Activated T-cell treated with anti-CD3 and anti-CD28 coated beads, Interleukin-2, amount 50 U/mL, for 4 hours (primary cell): ENCODE measurements around the gene VEGFD. TPM values are rescaled to one million over a fixed set of nuclear protein-coding genes. Genes with fewer than 3 reads are reported as not detected.

Experiments used
- ATAC-seq, 2 donors: fragments of 200-7000 bp; cut with Tn5 transposase; one replicate each; pipeline ENCODE4 v1.10.0; 2021
- DNase-seq: peaks from one replicate; pipeline ENCODE4 v3.0.0-alpha.2; 2020
- H3K27me3 Mint-ChIP-seq: one replicate; pipeline ENCODE4 v1.8.0; 2021; ENCODE audit warnings: low read depth, mixed read lengths
- H3K36me3 Mint-ChIP-seq: one replicate; pipeline ENCODE4 v1.8.0; 2022; ENCODE audit warnings: mixed read lengths; ENCODE audit not compliant: insufficient read depth
- H3K4me1 Mint-ChIP-seq: one replicate; pipeline ENCODE4 v1.8.0; 2021; ENCODE audit warnings: low read depth, mixed read lengths
- H3K4me3 Mint-ChIP-seq: one replicate; pipeline ENCODE4 v1.8.0; 2021; ENCODE audit warnings: mild to moderate bottlenecking, moderate library complexity, mixed read lengths
- H3K9me3 Mint-ChIP-seq: one replicate; pipeline ENCODE4 v1.8.0; 2021; ENCODE audit warnings: mixed read lengths
- total RNA-seq, 3 donors: library from RNA; stranded (reverse); gene quantifications; one replicate each; pipeline ENCODE4 v1.2.1, GENCODE V29; 2021

VEGFD gene
- total RNA-seq = not detected

GRCh38 chrX:15384304-15384703 lies at the start of gene VEGFD:
VEGFD (minus strand) TSS chrX:15384413; CDS start chrX:15383946, 467 bp downstream.
- H3K4me1 Mint-ChIP-seq = no peaks in the 10 kb centered on the region
- ATAC-seq (no peak), DNase-seq (no peak)
- no peak within 1 kb of the TSS for H3K4me3 Mint-ChIP-seq
- peaks cover 7% of the 10 kb centered on the region for H3K27me3 Mint-ChIP-seq
- no peaks in the 10 kb centered on the region for H3K36me3 Mint-ChIP-seq
- H3K9me3 Mint-ChIP-seq = no peaks in the 10 kb centered on the region

- H3K9me3 Mint-ChIP-seq = no peaks in the 10 kb centered on the region
- H3K4me3 Mint-ChIP-seq = no peak overlapping the region
- DNase-seq (no peak), ATAC-seq (no peak)
- no peaks in the 10 kb centered on the region for H3K36me3 Mint-ChIP-seq
- H3K27me3 Mint-ChIP-seq = peaks cover 23% of the 10 kb centered on the region
- no peaks in the 10 kb centered on the region for H3K4me1 Mint-ChIP-seq
These were observed 46.4 kb upstream of the VEGFD start for GRCh38 chrX:15430584-15430983.

- peaks cover 23% of the 10 kb centered on the region for H3K27me3 Mint-ChIP-seq
These were observed 45.9 kb upstream of the VEGFD start for GRCh38 chrX:15430076-15430475.

GRCh38 chrX:15425024-15425423 lies 40.8 kb upstream of the VEGFD start:
- Mint-ChIP-seq H3K4me3 (no peak overlapping the region), H3K4me1 (no peaks in the 10 kb centered on the region), H3K9me3 (no peaks in the 10 kb centered on the region), H3K27me3 (peaks cover under 1% of the 10 kb centered on the region), H3K36me3 (no peaks in the 10 kb centered on the region)
- ATAC-seq = no peak
- DNase-seq = no peak

More at GRCh38 chrX:15430076-15430475, 45.9 kb upstream of the VEGFD start:
- DNase-seq = no peak
- H3K36me3 Mint-ChIP-seq = no peaks in the 10 kb centered on the region
- no peak overlapping the region for H3K4me3 Mint-ChIP-seq
- no peaks in the 10 kb centered on the region for H3K4me1 Mint-ChIP-seq
- ATAC-seq = no peak
- no peaks in the 10 kb centered on the region for H3K9me3 Mint-ChIP-seq

- DNase-seq (no peak), ATAC-seq (no peak)
- Mint-ChIP-seq H3K4me3 (no peak overlapping the region), H3K27me3 (no peaks in the 10 kb centered on the region), H3K4me1 (no peaks in the 10 kb centered on the region), H3K36me3 (no peaks in the 10 kb centered on the region), H3K9me3 (no peaks in the 10 kb centered on the region)
These were observed 34.5 kb upstream of the VEGFD start for GRCh38 chrX:15418707-15419181.

- no peaks in the 10 kb centered on the region for H3K4me1 Mint-ChIP-seq
- peaks cover 1% of the 10 kb centered on the region for H3K27me3 Mint-ChIP-seq
- no peak overlapping the region for H3K4me3 Mint-ChIP-seq
- DNase-seq (no peak), ATAC-seq (no peak)
- H3K9me3 Mint-ChIP-seq = no peaks in the 10 kb centered on the region
- H3K36me3 Mint-ChIP-seq = no peaks in the 10 kb centered on the region
These were observed 34.0 kb upstream of the VEGFD start for GRCh38 chrX:15418041-15418706.

- H3K9me3 Mint-ChIP-seq = no peaks in the 10 kb centered on the region
- ATAC-seq (peak in 1 of 2 donors; percentile 21), DNase-seq (no peak)
- H3K4me3 Mint-ChIP-seq = no peak overlapping the region
- no peaks in the 10 kb centered on the region for H3K36me3 Mint-ChIP-seq
- no peaks in the 10 kb centered on the region for H3K4me1 Mint-ChIP-seq
- peaks cover 7% of the 10 kb centered on the region for H3K27me3 Mint-ChIP-seq
These were observed 32.1 kb upstream of the VEGFD start for GRCh38 chrX:15416133-15416993.

GRCh38 chrX:15413101-15413500 lies 28.9 kb upstream of the VEGFD start:
- ATAC-seq (no peak), DNase-seq (no peak)
- Mint-ChIP-seq H3K27me3 (peaks cover 9% of the 10 kb centered on the region), H3K36me3 (no peaks in the 10 kb centered on the region), H3K9me3 (no peaks in the 10 kb centered on the region), H3K4me3 (no peak overlapping the region), H3K4me1 (no peaks in the 10 kb centered on the region)

- Mint-ChIP-seq H3K4me1 (no peaks in the 10 kb centered on the region), H3K9me3 (no peaks in the 10 kb centered on the region), H3K27me3 (peaks cover 9% of the 10 kb centered on the region), H3K4me3 (no peak overlapping the region), H3K36me3 (no peaks in the 10 kb centered on the region)
- ATAC-seq = no peak
- DNase-seq = no peak
These were observed 26.7 kb upstream of the VEGFD start for GRCh38 chrX:15410947-15411346.

- Mint-ChIP-seq H3K4me3 (no peak overlapping the region), H3K4me1 (no peaks in the 10 kb centered on the region), H3K36me3 (no peaks in the 10 kb centered on the region), H3K27me3 (peaks cover 9% of the 10 kb centered on the region), H3K9me3 (no peaks in the 10 kb centered on the region)
- ATAC-seq = no peak
- DNase-seq = no peak
These were observed 26.2 kb upstream of the VEGFD start for GRCh38 chrX:15410430-15410829.

GRCh38 chrX:15405846-15406245 lies 21.6 kb upstream of the VEGFD start:
- Mint-ChIP-seq H3K4me3 (no peak overlapping the region), H3K36me3 (no peaks in the 10 kb centered on the region), H3K4me1 (no peaks in the 10 kb centered on the region), H3K27me3 (peaks cover 2% of the 10 kb centered on the region), H3K9me3 (no peaks in the 10 kb centered on the region)
- DNase-seq (no peak), ATAC-seq (no peak)

- Mint-ChIP-seq H3K9me3 (no peaks in the 10 kb centered on the region), H3K4me3 (no peak overlapping the region), H3K36me3 (no peaks in the 10 kb centered on the region), H3K27me3 (peaks cover 2% of the 10 kb centered on the region), H3K4me1 (no peaks in the 10 kb centered on the region)
- DNase-seq = no peak
- no peak for ATAC-seq
These were observed 20.3 kb upstream of the VEGFD start for GRCh38 chrX:15404401-15405096.

GRCh38 chrX:15401378-15401777 lies 17.2 kb upstream of the VEGFD start:
- DNase-seq = no peak
- no peak for ATAC-seq
- Mint-ChIP-seq H3K36me3 (no peaks in the 10 kb centered on the region), H3K4me3 (no peak overlapping the region), H3K4me1 (no peaks in the 10 kb centered on the region), H3K9me3 (no peaks in the 10 kb centered on the region), H3K27me3 (no peaks in the 10 kb centered on the region)

- DNase-seq (no peak), ATAC-seq (no peak)
- H3K4me3 Mint-ChIP-seq = no peak overlapping the region
- no peaks in the 10 kb centered on the region for H3K9me3 Mint-ChIP-seq
- no peaks in the 10 kb centered on the region for H3K27me3 Mint-ChIP-seq
- no peaks in the 10 kb centered on the region for H3K4me1 Mint-ChIP-seq
- H3K36me3 Mint-ChIP-seq = no peaks in the 10 kb centered on the region
These were observed 15.8 kb upstream of the VEGFD start for GRCh38 chrX:15399962-15400391.
